ENCODE results near the gene GJD2. TPM values are rescaled to one million over a fixed set of nuclear protein-coding genes. Genes with fewer than 3 reads are reported as not detected.

GJD2 gene
- total RNA-seq: not detected

GRCh38 chr15:34754674-34755418 is at the start of gene GJD2:
GJD2 (minus strand) TSS chr15:34754998; CDS start chr15:34754488, 510 bp downstream.
- Mint-ChIP-seq H3K9me3 (no peaks in the 10 kb centered on the region), H3K4me3 (no peak within 1 kb of the TSS), H3K27ac (no peak within 1 kb of the TSS), H3K27me3 (peaks cover 69% of the 10 kb centered on the region), H3K36me3 (ENCODE audit: low read depth) (no peaks in the 10 kb centered on the region), H3K4me1 (no peaks in the 10 kb centered on the region)
- no peak for ATAC-seq (replicated peaks)

GRCh38 chr15:34804113-34804512 is 49.3 kb upstream of the GJD2 start:
- peaks cover 3% of the 10 kb centered on the region for H3K9me3 Mint-ChIP-seq
- no peaks in the 10 kb centered on the region for H3K36me3 Mint-ChIP-seq (ENCODE audit: low read depth)
- no peak overlapping the region for H3K27ac Mint-ChIP-seq
- ATAC-seq (replicated peaks): no peak
- no peak overlapping the region for H3K4me3 Mint-ChIP-seq
- H3K27me3 Mint-ChIP-seq: peaks cover 32% of the 10 kb centered on the region
- no peaks in the 10 kb centered on the region for H3K4me1 Mint-ChIP-seq

- Mint-ChIP-seq H3K27ac (no peak overlapping the region), H3K4me1 (no peaks in the 10 kb centered on the region), H3K9me3 (peaks cover 3% of the 10 kb centered on the region), H3K27me3 (peaks cover 28% of the 10 kb centered on the region), H3K4me3 (no peak overlapping the region), H3K36me3 (ENCODE audit: low read depth) (no peaks in the 10 kb centered on the region)
- no peak for ATAC-seq (replicated peaks)
These were observed 48.3 kb upstream of the GJD2 start for GRCh38 chr15:34802803-34803750.

GRCh38 chr15:34802371-34802770 is 47.6 kb upstream of the GJD2 start:
- Mint-ChIP-seq H3K36me3 (ENCODE audit: low read depth) (no peaks in the 10 kb centered on the region), H3K4me1 (no peaks in the 10 kb centered on the region), H3K27me3 (peaks cover 32% of the 10 kb centered on the region), H3K9me3 (peaks cover 3% of the 10 kb centered on the region), H3K4me3 (no peak overlapping the region), H3K27ac (no peak overlapping the region)
- no peak for ATAC-seq (replicated peaks)

- no peak for ATAC-seq (replicated peaks)
- Mint-ChIP-seq H3K27me3 (peaks cover 30% of the 10 kb centered on the region), H3K36me3 (ENCODE audit: low read depth) (no peaks in the 10 kb centered on the region), H3K9me3 (no peaks in the 10 kb centered on the region), H3K27ac (no peak overlapping the region), H3K4me3 (no peak overlapping the region), H3K4me1 (no peaks in the 10 kb centered on the region)
These were observed 44.6 kb upstream of the GJD2 start for GRCh38 chr15:34799149-34800101.

- H3K36me3 Mint-ChIP-seq (ENCODE audit: low read depth): no peaks in the 10 kb centered on the region
These were observed 42.1 kb upstream of the GJD2 start for GRCh38 chr15:34796847-34797435.

GRCh38 chr15:34795267-34796081 is 40.7 kb upstream of the GJD2 start, which contains the start of gene ACTC1:
ACTC1 (minus strand) TSS chr15:34795549; CDS start chr15:34794808, 741 bp downstream.
- no peak for ATAC-seq (replicated peaks)
- Mint-ChIP-seq H3K36me3 (ENCODE audit: low read depth) (no peaks in the 10 kb centered on the region), H3K27me3 (peaks cover 56% of the 10 kb centered on the region), H3K4me3 (no peak within 1 kb of the TSS), H3K9me3 (no peaks in the 10 kb centered on the region), H3K4me1 (no peaks in the 10 kb centered on the region), H3K27ac (no peak within 1 kb of the TSS)

More at GRCh38 chr15:34796847-34797435, 42.1 kb upstream of the GJD2 start:
- peaks cover 49% of the 10 kb centered on the region for H3K27me3 Mint-ChIP-seq
- H3K9me3 Mint-ChIP-seq: no peaks in the 10 kb centered on the region
- no peak overlapping the region for H3K4me3 Mint-ChIP-seq
- no peak overlapping the region for H3K27ac Mint-ChIP-seq
- no peaks in the 10 kb centered on the region for H3K4me1 Mint-ChIP-seq
- ATAC-seq (replicated peaks): no peak

- peaks cover 58% of the 10 kb centered on the region for H3K27me3 Mint-ChIP-seq
- no peak for ATAC-seq (replicated peaks)
- no peaks in the 10 kb centered on the region for H3K36me3 Mint-ChIP-seq (ENCODE audit: low read depth)
- no peak overlapping the region for H3K27ac Mint-ChIP-seq
- no peak overlapping the region for H3K4me3 Mint-ChIP-seq
- no peaks in the 10 kb centered on the region for H3K9me3 Mint-ChIP-seq
- no peaks in the 10 kb centered on the region for H3K4me1 Mint-ChIP-seq
These were observed 39.9 kb upstream of the GJD2 start for GRCh38 chr15:34794590-34795206.

- H3K4me3 Mint-ChIP-seq: no peak overlapping the region
- no peaks in the 10 kb centered on the region for H3K36me3 Mint-ChIP-seq (ENCODE audit: low read depth)
- peaks cover 59% of the 10 kb centered on the region for H3K27me3 Mint-ChIP-seq
- no peak for ATAC-seq (replicated peaks)
- H3K27ac Mint-ChIP-seq: no peak overlapping the region
- H3K9me3 Mint-ChIP-seq: no peaks in the 10 kb centered on the region
- no peaks in the 10 kb centered on the region for H3K4me1 Mint-ChIP-seq
These were observed 39.1 kb upstream of the GJD2 start for GRCh38 chr15:34793901-34794300.

GRCh38 chr15:34793071-34793470 is 38.3 kb upstream of the GJD2 start:
- ATAC-seq (replicated peaks): no peak
- no peaks in the 10 kb centered on the region for H3K36me3 Mint-ChIP-seq (ENCODE audit: low read depth)
- H3K9me3 Mint-ChIP-seq: no peaks in the 10 kb centered on the region
- no peaks in the 10 kb centered on the region for H3K4me1 Mint-ChIP-seq
- H3K27me3 Mint-ChIP-seq: peaks cover 59% of the 10 kb centered on the region
- no peak overlapping the region for H3K27ac Mint-ChIP-seq
- no peak overlapping the region for H3K4me3 Mint-ChIP-seq

GRCh38 chr15:34791701-34792100 is 36.9 kb upstream of the GJD2 start:
- Mint-ChIP-seq H3K4me1 (no peaks in the 10 kb centered on the region), H3K36me3 (ENCODE audit: low read depth) (no peaks in the 10 kb centered on the region), H3K9me3 (no peaks in the 10 kb centered on the region), H3K27ac (no peak overlapping the region), H3K27me3 (peaks cover 51% of the 10 kb centered on the region), H3K4me3 (no peak overlapping the region)
- ATAC-seq (replicated peaks): no peak

- Mint-ChIP-seq H3K27ac (no peak overlapping the region), H3K27me3 (peaks cover 52% of the 10 kb centered on the region), H3K4me3 (no peak overlapping the region), H3K9me3 (no peaks in the 10 kb centered on the region), H3K4me1 (no peaks in the 10 kb centered on the region), H3K36me3 (ENCODE audit: low read depth) (no peaks in the 10 kb centered on the region)
- no peak for ATAC-seq (replicated peaks)
These were observed 35.3 kb upstream of the GJD2 start for GRCh38 chr15:34790121-34790520.

GRCh38 chr15:34789326-34789725 is 34.5 kb upstream of the GJD2 start:
- peaks cover 47% of the 10 kb centered on the region for H3K27me3 Mint-ChIP-seq
- H3K27ac Mint-ChIP-seq: no peak overlapping the region
- no peaks in the 10 kb centered on the region for H3K9me3 Mint-ChIP-seq
- H3K4me1 Mint-ChIP-seq: no peaks in the 10 kb centered on the region
- H3K4me3 Mint-ChIP-seq: no peak overlapping the region
- no peak for ATAC-seq (replicated peaks)
- H3K36me3 Mint-ChIP-seq (ENCODE audit: low read depth): no peaks in the 10 kb centered on the region
